ENCODE data around the gene EXTL1.
A peak's percentile ranks its signal among the peaks of the same experiment; 100 is the strongest.

EXTL1 gene

DNA sequence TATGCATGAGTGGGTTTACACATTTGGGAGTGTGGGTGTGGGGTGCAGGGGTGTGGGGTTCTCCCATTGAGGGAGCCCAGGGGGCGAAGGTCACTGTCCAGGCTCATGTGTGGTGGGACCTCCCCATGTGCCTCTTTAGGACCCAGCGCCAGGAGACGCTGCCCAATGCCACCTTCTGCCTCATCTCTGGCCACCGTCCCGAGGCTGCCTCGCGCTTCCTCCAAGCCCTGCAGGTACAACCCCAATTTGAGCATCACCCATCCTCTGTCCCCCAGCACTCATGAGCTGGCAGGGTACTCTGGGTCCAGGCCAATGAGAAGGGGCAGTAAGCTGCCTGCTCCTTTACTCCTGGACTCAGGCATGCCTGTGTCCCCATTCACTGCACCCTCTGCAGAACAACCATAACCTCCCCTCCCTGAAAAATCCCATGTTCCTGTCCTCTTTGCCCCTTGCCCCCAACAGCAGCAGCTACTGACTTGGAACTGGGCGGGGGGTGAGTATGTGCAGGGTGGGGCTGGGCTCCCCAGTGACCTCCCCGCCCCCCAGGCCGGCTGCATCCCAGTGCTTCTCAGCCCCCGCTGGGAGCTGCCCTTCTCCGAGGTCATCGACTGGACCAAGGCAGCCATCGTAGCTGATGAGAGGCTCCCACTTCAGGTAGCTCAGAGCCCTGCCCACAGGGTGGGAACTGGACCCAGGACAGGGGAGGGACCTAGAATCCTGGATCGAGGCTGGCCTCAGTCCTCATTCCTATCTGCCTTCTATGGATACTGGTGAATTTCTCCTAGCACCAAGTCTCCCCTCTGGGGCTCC is 7.7 kb downstream of the EXTL1 start:
- DNase-seq (ENCODE audit: low read depth) = no peak
- TF ChIP-seq, protein P1, sequence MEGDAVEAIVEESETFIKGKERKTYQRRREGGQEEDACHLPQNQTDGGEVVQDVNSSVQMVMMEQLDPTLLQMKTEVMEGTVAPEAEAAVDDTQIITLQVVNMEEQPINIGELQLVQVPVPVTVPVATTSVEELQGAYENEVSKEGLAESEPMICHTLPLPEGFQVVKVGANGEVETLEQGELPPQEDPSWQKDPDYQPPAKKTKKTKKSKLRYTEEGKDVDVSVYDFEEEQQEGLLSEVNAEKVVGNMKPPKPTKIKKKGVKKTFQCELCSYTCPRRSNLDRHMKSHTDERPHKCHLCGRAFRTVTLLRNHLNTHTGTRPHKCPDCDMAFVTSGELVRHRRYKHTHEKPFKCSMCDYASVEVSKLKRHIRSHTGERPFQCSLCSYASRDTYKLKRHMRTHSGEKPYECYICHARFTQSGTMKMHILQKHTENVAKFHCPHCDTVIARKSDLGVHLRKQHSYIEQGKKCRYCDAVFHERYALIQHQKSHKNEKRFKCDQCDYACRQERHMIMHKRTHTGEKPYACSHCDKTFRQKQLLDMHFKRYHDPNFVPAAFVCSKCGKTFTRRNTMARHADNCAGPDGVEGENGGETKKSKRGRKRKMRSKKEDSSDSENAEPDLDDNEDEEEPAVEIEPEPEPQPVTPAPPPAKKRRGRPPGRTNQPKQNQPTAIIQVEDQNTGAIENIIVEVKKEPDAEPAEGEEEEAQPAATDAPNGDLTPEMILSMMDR (IDR thresholded peaks at IDR 0.05; ENCODE audit: insufficient read depth, low read depth, low read length, missing control alignments) = no peak
- H3K4me3 ChIP-seq (ENCODE audit: low read depth, low read length) = no peak overlapping the region

DNA sequence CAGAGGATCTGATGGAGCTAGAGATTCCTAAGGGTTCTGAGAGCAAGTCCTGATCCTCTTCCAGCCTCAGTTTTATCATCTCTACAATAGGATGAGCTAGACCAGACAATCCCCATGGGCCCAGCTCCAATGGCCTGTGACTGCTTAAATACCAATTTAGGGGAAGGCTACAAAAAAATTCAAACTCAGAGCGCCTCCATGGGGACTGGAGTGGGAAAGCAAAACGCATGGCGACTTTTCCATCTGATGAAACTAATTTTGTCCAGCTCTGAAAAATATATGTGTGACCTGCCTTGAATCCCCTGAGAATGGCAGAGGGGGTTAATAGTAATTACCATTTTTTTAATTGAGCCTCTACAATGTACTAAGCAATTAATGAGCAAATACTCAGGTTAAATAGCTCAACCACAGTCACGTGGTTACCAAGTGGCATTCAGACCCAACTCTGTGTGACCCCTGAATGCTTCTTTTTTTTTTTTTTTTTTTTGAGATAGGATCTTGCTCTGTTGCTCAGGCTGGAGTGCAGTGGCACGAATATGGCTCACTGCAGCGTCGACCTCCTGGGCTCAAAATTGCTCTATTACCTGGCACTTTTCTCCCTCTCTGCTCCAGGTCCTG is 8.4 kb downstream of the EXTL1 start:
- no peak overlapping the region for H3K4me3 ChIP-seq (ENCODE audit: low read depth, low read length)
- no peak for DNase-seq (ENCODE audit: low read depth)
- TF ChIP-seq, protein P1 (IDR thresholded peaks at IDR 0.05; ENCODE audit: insufficient read depth, low read depth, low read length, missing control alignments) = no peak

DNA sequence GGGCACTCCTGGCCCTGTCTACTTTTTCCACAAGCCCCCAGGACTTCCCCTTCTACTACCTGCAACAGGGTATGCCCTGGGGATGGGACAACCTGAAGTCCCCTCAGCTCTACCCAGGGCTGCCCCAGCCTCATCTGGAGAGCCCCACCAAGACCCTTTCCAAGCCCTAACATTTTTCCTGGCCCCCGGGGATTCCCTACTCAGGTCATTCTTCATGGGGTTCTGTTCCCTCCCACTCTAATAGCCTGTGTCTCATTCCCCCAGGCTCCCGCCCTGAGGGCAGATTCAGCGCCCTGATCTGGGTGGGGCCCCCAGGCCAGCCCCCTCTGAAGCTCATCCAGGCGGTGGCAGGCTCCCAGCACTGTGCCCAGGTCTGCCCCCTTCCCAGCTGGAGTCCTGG is 9.6 kb downstream of the EXTL1 start:
- TF ChIP-seq, protein P1 (IDR thresholded peaks at IDR 0.05; ENCODE audit: insufficient read depth, low read depth, low read length, missing control alignments) = no peak
- H3K4me3 ChIP-seq (ENCODE audit: low read depth, low read length) = no peak overlapping the region
- DNase-seq (ENCODE audit: low read depth) = no peak

DNA sequence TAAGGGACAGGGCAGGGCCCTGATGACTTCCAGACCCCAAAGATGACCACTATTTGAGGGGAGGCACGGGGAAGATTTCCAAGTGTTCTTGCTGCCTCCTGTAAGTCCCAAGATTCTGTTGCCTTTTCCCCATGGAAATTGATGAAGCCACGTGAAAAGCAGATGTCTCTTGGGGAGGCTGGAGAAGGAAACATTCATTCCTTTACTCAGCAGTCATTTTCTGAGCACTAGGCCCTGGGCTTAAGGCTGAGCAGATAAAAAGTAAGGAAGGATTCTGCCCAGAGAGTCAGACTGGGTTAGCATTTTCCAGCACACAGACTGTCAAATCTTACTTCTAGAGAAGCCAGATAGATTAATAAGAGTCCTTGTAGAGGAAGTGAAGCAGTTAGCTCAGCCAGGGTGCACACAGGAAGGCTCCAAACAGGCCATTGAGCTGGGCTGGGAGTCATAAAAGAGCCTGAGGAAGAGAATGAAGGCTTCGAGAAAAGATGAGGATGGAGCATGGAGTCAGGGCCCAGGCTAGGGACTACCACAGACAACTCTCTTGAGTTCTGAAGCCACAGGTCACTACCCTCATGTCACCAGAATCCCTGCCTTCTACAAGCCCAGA is 10.1 kb downstream of the EXTL1 start:
- DNase-seq (ENCODE audit: low read depth) = no peak
- H3K4me3 ChIP-seq (ENCODE audit: low read depth, low read length) = no peak overlapping the region
- TF ChIP-seq, protein P1 (IDR thresholded peaks at IDR 0.05; ENCODE audit: insufficient read depth, low read depth, low read length, missing control alignments) = no peak

DNA sequence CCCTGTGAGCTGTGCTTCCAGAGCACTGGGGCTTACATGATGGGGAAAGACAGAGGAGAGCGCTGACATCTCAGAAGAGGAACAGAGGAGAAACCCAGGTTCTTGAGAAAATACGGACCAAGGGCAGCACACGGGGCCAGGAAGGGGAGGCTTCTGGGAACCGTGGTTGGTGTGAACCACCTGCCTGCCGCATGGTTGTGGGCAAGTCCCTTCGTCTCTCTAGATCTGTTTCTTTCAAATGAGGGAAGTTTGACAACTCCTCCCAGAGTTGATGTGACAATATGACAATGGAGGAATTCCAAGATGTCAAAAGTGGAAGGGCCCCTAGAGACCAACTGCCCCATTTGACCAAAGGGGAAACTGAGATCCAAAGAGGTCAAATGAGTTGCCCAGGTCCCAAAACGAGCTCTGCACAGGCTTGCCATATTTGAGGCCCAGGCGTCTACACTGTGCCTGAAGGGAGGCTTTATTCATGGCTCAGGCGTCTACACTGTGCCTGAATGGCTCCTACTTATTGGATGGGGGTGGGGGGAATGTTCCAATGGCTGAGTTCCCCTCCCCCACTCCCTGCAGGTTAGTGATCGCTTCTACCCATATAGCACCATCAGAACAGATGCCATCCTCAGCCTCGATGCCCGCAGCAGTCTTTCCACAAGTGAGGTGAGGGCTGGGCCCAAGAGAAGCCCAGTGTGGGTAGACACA is 11.2 kb downstream of the EXTL1 start:
- no peak overlapping the region for H3K4me3 ChIP-seq (ENCODE audit: low read depth, low read length)
- no peak for DNase-seq (ENCODE audit: low read depth)
- TF ChIP-seq, protein P1 (IDR thresholded peaks at IDR 0.05; ENCODE audit: insufficient read depth, low read depth, low read length, missing control alignments) = no peak

DNA sequence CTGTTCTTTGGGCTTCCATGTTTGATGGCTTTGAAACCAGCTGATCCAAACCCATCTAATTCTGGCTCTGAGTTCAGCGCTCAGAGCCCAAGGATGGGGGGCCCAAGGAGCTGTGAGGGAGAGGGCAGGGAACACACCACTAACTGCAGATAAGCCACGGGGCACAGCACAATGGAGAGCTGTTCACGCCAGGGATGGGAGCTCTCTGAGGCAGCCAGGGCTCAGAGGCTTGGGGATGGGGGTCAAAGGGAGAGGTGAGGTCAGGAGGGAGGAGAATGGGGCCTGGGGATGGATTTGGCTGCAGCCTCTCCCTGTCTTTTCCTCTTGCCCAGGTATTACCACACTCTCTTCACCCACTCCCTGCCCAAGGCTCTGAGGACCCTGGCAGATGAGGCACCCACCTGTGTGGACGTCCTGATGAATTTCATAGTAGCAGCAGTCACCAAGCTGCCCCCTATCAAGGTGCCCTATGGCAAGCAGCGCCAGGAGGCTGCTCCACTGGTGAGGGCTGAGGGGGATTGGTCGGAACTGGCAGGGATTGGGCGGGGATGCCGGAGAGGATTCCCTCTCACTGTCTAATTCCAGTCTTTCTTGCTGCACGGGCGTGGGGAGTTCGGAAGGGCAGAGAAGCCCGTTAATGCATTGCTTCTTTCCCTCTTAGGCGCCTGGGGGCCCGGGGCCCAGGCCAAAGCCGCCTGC is 13.1 kb downstream of the EXTL1 start:
- TF ChIP-seq, protein P1 (IDR thresholded peaks at IDR 0.05; ENCODE audit: insufficient read depth, low read depth, low read length, missing control alignments) = no peak
- H3K4me3 ChIP-seq (ENCODE audit: low read depth, low read length) = peak overlapping the region; percentile 92; the same call in 1 of the 2 replicates
- no peak for DNase-seq (ENCODE audit: low read depth)
